HL-60 (cell line): ENCODE data around the gene NFAT5.
"Not testable (repeated sequence)": the region's sequence is repeated elsewhere in the genome, so short reads cannot be mapped to it uniquely, and the experiment has no call there.

Source experiments
- DNase-seq, 2 experiments: peaks; one replicate each; pipeline ENCODE4 v3.0.0-alpha.2; 2010 to 2020; ENCODE audit warnings: low read depth in 1 of 2, low spot score in 1 of 2
- H3K27ac ChIP-seq: fragments of 250-450 bp; sonication (Bioruptor Pico); replicated peaks from 2 replicates; pipeline ENCODE4 v1.5.1; 2020; ENCODE audit warnings: mild to moderate bottlenecking, moderate library complexity
- H3K27me3 ChIP-seq: fragments of 250-450 bp; sonication (Bioruptor Pico); 2 replicates; pipeline ENCODE4 v1.5.1; 2021; ENCODE audit warnings: mild to moderate bottlenecking, moderate library complexity; ENCODE audit not compliant: insufficient read depth, poor library complexity, severe bottlenecking
- H3K4me3 ChIP-seq: replicated peaks from 2 replicates; pipeline ENCODE4 v1.5.1; 2011; ENCODE audit warnings: mild to moderate bottlenecking, control low read depth, low read length; ENCODE audit not compliant: insufficient read depth
- GABPA ChIP-seq: IDR thresholded peaks from 2 replicates; pipeline ENCODE4 v1.6.1; 2012; ENCODE audit warnings: low read depth
- POLR2AphosphoS5 ChIP-seq: IDR thresholded peaks from 2 replicates; pipeline ENCODE4 v1.6.1; 2012; ENCODE audit warnings: low read depth
- SPI1 ChIP-seq: IDR thresholded peaks from 2 replicates; pipeline ENCODE4 v1.6.1; 2012; ENCODE audit warnings: low read depth, mild to moderate bottlenecking, borderline replicate concordance
- long read RNA-seq: library from polyadenylated mRNA; unstranded; transcript quantifications from one replicate; pipeline ENCODE4 v2.0.0, GENCODE V29; 2020
- TF ChIP-seq, protein P1 (sequence below): IDR thresholded peaks from one replicate; pipeline ENCODE4 v1.5.1; 2011; ENCODE audit warnings: low read length, control low read depth, inconsistent platforms; ENCODE audit not compliant: insufficient read depth
- TF ChIP-seq, protein P2 (sequence below): IDR thresholded peaks from 2 replicates; pipeline ENCODE4 v1.6.1; 2012; ENCODE audit warnings: low read depth; ENCODE audit not compliant: insufficient replicate concordance

The NFAT5 gene, protein sequence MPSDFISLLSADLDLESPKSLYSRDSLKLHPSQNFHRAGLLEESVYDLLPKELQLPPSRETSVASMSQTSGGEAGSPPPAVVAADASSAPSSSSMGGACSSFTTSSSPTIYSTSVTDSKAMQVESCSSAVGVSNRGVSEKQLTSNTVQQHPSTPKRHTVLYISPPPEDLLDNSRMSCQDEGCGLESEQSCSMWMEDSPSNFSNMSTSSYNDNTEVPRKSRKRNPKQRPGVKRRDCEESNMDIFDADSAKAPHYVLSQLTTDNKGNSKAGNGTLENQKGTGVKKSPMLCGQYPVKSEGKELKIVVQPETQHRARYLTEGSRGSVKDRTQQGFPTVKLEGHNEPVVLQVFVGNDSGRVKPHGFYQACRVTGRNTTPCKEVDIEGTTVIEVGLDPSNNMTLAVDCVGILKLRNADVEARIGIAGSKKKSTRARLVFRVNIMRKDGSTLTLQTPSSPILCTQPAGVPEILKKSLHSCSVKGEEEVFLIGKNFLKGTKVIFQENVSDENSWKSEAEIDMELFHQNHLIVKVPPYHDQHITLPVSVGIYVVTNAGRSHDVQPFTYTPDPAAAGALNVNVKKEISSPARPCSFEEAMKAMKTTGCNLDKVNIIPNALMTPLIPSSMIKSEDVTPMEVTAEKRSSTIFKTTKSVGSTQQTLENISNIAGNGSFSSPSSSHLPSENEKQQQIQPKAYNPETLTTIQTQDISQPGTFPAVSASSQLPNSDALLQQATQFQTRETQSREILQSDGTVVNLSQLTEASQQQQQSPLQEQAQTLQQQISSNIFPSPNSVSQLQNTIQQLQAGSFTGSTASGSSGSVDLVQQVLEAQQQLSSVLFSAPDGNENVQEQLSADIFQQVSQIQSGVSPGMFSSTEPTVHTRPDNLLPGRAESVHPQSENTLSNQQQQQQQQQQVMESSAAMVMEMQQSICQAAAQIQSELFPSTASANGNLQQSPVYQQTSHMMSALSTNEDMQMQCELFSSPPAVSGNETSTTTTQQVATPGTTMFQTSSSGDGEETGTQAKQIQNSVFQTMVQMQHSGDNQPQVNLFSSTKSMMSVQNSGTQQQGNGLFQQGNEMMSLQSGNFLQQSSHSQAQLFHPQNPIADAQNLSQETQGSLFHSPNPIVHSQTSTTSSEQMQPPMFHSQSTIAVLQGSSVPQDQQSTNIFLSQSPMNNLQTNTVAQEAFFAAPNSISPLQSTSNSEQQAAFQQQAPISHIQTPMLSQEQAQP (N-terminal part only)
- long read RNA-seq, full-length matches to known transcripts: 1 of 13 reads
- long read RNA-seq, partial matches to known transcripts: 7 of 13 reads
- long read RNA-seq, other reads (novel, unspliced or antisense): 5 of 13 reads

DNA sequence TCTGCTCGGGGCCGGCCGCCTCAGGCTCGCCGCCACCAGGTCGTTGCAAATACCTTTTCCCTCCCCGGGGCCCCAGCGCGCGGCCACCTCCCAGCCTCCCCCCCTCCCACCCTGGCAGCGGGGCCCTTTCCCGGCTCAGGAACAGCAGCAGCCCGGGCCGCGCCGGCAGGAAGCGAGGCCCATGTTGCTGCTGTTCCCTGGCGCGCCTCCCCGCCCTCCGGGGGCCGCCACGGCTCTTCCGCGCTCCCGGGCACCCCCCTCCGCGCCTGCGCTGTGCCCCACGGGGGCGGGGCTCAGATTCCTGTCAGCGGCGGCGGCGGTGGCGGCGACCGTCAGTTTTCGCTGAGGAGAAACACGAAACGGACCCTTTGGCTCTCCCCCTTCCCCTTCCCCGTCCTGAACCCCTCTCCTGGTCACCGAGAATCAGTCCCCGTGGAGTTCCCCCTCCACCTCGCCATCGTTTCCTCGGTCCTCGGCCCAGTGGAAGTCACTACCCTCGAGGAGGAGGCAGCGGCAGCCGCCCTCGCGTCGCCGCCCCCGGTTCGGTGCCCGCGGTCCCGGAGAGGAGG lies at the start of gene NFAT5:
Gene NFAT5 (plus strand): TSS at position 296 of the 569 bp plus-strand sequence. CDS start 336 bp downstream, outside the sequence.
- peak within 1 kb of the TSS; percentile 97 for H3K27ac ChIP-seq
- peak within 1 kb of the TSS; percentile 92 for H3K4me3 ChIP-seq
- TF ChIP-seq, protein P1, sequence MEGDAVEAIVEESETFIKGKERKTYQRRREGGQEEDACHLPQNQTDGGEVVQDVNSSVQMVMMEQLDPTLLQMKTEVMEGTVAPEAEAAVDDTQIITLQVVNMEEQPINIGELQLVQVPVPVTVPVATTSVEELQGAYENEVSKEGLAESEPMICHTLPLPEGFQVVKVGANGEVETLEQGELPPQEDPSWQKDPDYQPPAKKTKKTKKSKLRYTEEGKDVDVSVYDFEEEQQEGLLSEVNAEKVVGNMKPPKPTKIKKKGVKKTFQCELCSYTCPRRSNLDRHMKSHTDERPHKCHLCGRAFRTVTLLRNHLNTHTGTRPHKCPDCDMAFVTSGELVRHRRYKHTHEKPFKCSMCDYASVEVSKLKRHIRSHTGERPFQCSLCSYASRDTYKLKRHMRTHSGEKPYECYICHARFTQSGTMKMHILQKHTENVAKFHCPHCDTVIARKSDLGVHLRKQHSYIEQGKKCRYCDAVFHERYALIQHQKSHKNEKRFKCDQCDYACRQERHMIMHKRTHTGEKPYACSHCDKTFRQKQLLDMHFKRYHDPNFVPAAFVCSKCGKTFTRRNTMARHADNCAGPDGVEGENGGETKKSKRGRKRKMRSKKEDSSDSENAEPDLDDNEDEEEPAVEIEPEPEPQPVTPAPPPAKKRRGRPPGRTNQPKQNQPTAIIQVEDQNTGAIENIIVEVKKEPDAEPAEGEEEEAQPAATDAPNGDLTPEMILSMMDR: no peak
- TF ChIP-seq POLR2AphosphoS5: peak; percentile 70
- peak; percentile 80 to 83 for DNase-seq
- no peaks in the 10 kb centered on the region for H3K27me3 ChIP-seq

DNA sequence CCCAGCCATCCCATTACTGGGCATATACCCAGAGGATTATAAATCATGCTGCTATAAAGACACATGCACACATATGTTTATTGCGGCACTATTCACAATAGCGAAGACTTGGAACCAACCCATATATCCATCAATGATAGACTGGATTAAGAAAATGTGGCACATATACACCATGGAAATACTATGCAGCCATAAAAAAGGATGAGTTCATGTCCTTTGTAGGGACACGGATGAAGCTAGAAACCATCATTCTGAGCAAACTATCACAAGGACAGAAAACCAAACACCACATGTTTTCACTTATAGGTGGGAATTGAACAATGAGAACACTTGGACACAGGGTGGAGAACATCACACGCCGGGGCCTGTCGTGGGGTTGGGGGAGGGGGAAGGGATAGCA lies 47.9 kb upstream of the NFAT5 start:
- H3K4me3 ChIP-seq, H3K27ac ChIP-seq, H3K27me3 ChIP-seq, DNase-seq: not testable (repeated sequence)

DNA sequence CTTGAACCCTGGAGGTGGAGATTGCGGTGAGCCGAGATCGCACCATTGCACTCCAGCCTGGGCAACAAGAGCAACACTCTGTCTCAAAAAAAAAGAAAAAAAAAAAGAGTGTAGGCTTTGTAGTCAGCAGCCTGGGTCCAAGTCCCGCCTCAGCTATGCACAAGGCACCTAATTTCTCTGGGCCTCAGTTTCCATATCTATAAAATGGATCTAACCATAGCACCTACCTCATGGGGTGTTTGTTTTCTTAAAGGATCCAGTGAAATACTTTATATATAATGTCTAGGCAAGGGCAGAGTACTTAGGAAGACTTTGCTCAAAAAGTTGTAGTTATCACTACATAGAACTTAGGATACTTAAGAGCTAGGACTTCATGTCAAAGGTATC lies 45.4 kb upstream of the NFAT5 start:
- TF ChIP-seq GABPA: no peak
- TF ChIP-seq, protein P1: no peak
- no peak for TF ChIP-seq SPI1
- no peak for TF ChIP-seq POLR2AphosphoS5
- TF ChIP-seq, protein P2, sequence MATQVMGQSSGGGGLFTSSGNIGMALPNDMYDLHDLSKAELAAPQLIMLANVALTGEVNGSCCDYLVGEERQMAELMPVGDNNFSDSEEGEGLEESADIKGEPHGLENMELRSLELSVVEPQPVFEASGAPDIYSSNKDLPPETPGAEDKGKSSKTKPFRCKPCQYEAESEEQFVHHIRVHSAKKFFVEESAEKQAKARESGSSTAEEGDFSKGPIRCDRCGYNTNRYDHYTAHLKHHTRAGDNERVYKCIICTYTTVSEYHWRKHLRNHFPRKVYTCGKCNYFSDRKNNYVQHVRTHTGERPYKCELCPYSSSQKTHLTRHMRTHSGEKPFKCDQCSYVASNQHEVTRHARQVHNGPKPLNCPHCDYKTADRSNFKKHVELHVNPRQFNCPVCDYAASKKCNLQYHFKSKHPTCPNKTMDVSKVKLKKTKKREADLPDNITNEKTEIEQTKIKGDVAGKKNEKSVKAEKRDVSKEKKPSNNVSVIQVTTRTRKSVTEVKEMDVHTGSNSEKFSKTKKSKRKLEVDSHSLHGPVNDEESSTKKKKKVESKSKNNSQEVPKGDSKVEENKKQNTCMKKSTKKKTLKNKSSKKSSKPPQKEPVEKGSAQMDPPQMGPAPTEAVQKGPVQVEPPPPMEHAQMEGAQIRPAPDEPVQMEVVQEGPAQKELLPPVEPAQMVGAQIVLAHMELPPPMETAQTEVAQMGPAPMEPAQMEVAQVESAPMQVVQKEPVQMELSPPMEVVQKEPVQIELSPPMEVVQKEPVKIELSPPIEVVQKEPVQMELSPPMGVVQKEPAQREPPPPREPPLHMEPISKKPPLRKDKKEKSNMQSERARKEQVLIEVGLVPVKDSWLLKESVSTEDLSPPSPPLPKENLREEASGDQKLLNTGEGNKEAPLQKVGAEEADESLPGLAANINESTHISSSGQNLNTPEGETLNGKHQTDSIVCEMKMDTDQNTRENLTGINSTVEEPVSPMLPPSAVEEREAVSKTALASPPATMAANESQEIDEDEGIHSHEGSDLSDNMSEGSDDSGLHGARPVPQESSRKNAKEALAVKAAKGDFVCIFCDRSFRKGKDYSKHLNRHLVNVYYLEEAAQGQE: no peak
- H3K27ac ChIP-seq: no peak overlapping the region
- H3K4me3 ChIP-seq: no peak overlapping the region
- no peak for DNase-seq
- no peaks in the 10 kb centered on the region for H3K27me3 ChIP-seq

DNA sequence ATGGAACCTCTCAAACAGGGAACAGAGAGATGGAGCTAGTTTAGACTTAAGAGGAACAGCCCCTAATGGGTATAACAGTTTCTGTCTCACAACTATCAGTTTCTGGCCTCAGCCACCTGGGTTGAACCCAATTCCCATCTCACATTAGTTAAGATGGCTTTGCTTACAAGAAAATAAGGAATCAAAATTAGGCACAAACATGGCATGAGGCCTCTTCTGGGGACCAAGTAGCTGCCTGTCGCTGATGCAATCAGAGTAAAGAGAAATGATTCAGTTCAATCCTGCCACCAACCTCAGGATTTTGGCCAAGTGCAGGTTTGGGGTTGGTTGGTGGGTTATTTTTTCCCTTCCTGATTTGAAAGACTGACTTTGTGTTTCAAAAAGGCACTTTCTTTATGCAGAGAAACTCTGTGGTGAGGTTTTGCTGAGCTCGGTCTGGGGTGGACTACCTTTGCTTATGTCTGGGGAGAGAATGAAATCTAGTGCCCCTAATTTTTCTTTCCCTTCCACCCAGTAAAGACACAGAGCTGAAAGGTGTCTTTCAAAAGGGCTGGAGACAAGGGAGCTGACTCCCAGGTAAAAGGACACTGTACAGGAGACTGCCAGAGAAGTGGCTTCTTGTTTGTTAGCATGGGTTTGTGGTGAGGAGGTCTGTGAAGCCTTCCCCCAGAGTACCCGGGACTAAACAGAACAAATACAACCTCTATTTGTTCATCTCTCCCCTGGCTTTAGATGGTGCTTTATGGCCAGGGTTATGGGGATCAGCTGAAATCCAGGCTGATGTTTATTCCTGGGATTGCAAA lies 44.8 kb upstream of the NFAT5 start:
- TF ChIP-seq GABPA: no peak
- no peak for DNase-seq
- Histone ChIP-seq H3K27me3 (no peaks in the 10 kb centered on the region), H3K27ac (no peak overlapping the region), H3K4me3 (no peak overlapping the region)
